ENCODE results near the gene MATCAP1. TPM values are rescaled to one million over a fixed set of nuclear protein-coding genes. Genes with fewer than 3 reads are reported as not detected.

The MATCAP1 gene
- total RNA-seq, 1 experiment from 2014 or later, result 33.9 TPM

GRCh38 chr16:67213197-67214019 is 29.6 kb upstream of the MATCAP1 start:
- Histone ChIP-seq H3K4me1 (ENCODE audit: insufficient read depth, low read length, poor library complexity, severe bottlenecking) (no peaks in the 10 kb centered on the region), H3K4me3 (ENCODE audit: low read depth, low read length, poor library complexity, severe bottlenecking) (no peak overlapping the region), H3K27ac (ENCODE audit: low read depth, low read length, poor library complexity, severe bottlenecking) (no peak overlapping the region), H3K9me3 (ENCODE audit: low read depth, low read length, poor library complexity, severe bottlenecking) (no peaks in the 10 kb centered on the region), H3K36me3 (ENCODE audit: insufficient read depth, low read length, poor library complexity, severe bottlenecking) (no peaks in the 10 kb centered on the region), H3K27me3 (replicated peaks; ENCODE audit: insufficient read depth, low read depth, low read length, poor library complexity) (no peaks in the 10 kb centered on the region)
- TF ChIP-seq CTCF (conservative IDR thresholded peaks at IDR 0.05; ENCODE audit: low read depth, low read length) (no peak), EZH2 (IDR thresholded peaks at IDR 0.05; ENCODE audit: borderline replicate concordance, low read depth, low read length, poor library complexity, severe bottlenecking) (no peak)
- ChIA-PET CTCF (no interaction called here), POLR2A (ENCODE audit: low non-redundant PET) (no interaction called here)
- intact Hi-C loops (cut with micrococcal nuclease; ENCODE audit: unreplicated experiment), result no loop called here
- no peak for DNase-seq (ENCODE audit: low spot score)
- BruUV-seq (replicated peaks), result no TSS peak

- TF ChIP-seq EZH2 (IDR thresholded peaks at IDR 0.05; ENCODE audit: borderline replicate concordance, low read depth, low read length, poor library complexity, severe bottlenecking), result no peak
- no peak for TF ChIP-seq CTCF (conservative IDR thresholded peaks at IDR 0.05; ENCODE audit: low read depth, low read length)
- no peaks in the 10 kb centered on the region for H3K9me3 ChIP-seq (ENCODE audit: low read depth, low read length, poor library complexity, severe bottlenecking)
- CTCF ChIA-PET, result interaction anchor here (0.6 kb wide), 1 partner anchor 180 kb away, joined by 3 read pairs; no protein-coding TSS in a partner anchor
- H3K27ac ChIP-seq (ENCODE audit: low read depth, low read length, poor library complexity, severe bottlenecking), result no peak overlapping the region
- POLR2A ChIA-PET (ENCODE audit: low non-redundant PET), result no interaction called here
- no peaks in the 10 kb centered on the region for H3K4me1 ChIP-seq (ENCODE audit: insufficient read depth, low read length, poor library complexity, severe bottlenecking)
- no peaks in the 10 kb centered on the region for H3K36me3 ChIP-seq (ENCODE audit: insufficient read depth, low read length, poor library complexity, severe bottlenecking)
- no peak overlapping the region for H3K4me3 ChIP-seq (ENCODE audit: low read depth, low read length, poor library complexity, severe bottlenecking)
- intact Hi-C loops (cut with micrococcal nuclease; ENCODE audit: unreplicated experiment), result no loop called here
- no TSS peak for BruUV-seq (replicated peaks)
- no peaks in the 10 kb centered on the region for H3K27me3 ChIP-seq (replicated peaks; ENCODE audit: insufficient read depth, low read depth, low read length, poor library complexity)
- DNase-seq (ENCODE audit: low spot score), result no peak
Observed at GRCh38 chr16:67212766-67213165, 29.0 kb upstream of the MATCAP1 start.

GRCh38 chr16:67211674-67212073 is 27.9 kb upstream of the MATCAP1 start:
- Histone ChIP-seq H3K36me3 (ENCODE audit: insufficient read depth, low read length, poor library complexity, severe bottlenecking) (no peaks in the 10 kb centered on the region), H3K4me3 (ENCODE audit: low read depth, low read length, poor library complexity, severe bottlenecking) (no peak overlapping the region), H3K9me3 (ENCODE audit: low read depth, low read length, poor library complexity, severe bottlenecking) (no peaks in the 10 kb centered on the region), H3K27ac (ENCODE audit: low read depth, low read length, poor library complexity, severe bottlenecking) (no peak overlapping the region), H3K27me3 (replicated peaks; ENCODE audit: insufficient read depth, low read depth, low read length, poor library complexity) (no peaks in the 10 kb centered on the region), H3K4me1 (ENCODE audit: insufficient read depth, low read length, poor library complexity, severe bottlenecking) (no peaks in the 10 kb centered on the region)
- POLR2A ChIA-PET (ENCODE audit: low non-redundant PET), result no interaction called here
- TF ChIP-seq CTCF (conservative IDR thresholded peaks at IDR 0.05; ENCODE audit: low read depth, low read length) (no peak), EZH2 (IDR thresholded peaks at IDR 0.05; ENCODE audit: borderline replicate concordance, low read depth, low read length, poor library complexity, severe bottlenecking) (no peak)
- no TSS peak for BruUV-seq (replicated peaks)
- CTCF ChIA-PET, result interaction anchor here (0.6 to 1.0 kb wide), 2 partner anchors 13 to 346 kb away, joined by 3 read pairs; no protein-coding TSS in a partner anchor
- DNase-seq (ENCODE audit: low spot score), result no peak
- intact Hi-C loops (cut with micrococcal nuclease; ENCODE audit: unreplicated experiment), result no loop called here
